HCT116 (cell line): Measurements from ENCODE around the gene CCDC73. TPM values are rescaled to one million over a fixed set of nuclear protein-coding genes. Genes with fewer than 3 reads are reported as not detected.

ENCODE experiments used
- ATAC-seq: fragments of 200-7000 bp; cut with Tn5 transposase; 2 replicates; pipeline ENCODE4 v1.9.1; 2020; ENCODE audit warnings: mild to moderate bottlenecking, moderate library complexity
- BruUV-seq: library from RNA; stranded (reverse); fragments of 400-500 nt; replicated peaks from 2 replicates; lab custom pipeline; 2021; lab: Mats Ljungman, UMichigan
- CTCF ChIA-PET: fragments of 300-600 bp; sonication (Branson Sonifier 250); formaldehyde crosslinking; loops from one replicate; lab custom pipeline; 2021; ENCODE audit warnings: antibody characterized with exemption; lab: Charles Lee
- POLR2A ChIA-PET: fragments of 300-600, 350-600 bp; sonication (Branson Sonifier 250); formaldehyde crosslinking; loops from one replicate; lab custom pipeline; 2021; ENCODE audit warnings: antibody characterized with exemption; lab: Charles Lee
- RAD21 ChIA-PET, 2 experiments: fragments of 300-600 bp; sonication (Branson Sonifier 250); formaldehyde crosslinking; loops; one replicate each; lab custom pipeline; 2023; ENCODE audit warnings: low total read pairs in 2 of 2; ENCODE audit not compliant: uncharacterized antibody in 2 of 2, unreplicated experiment in 2 of 2, low non-redundant PET in 1 of 2; lab: Charles Lee
- DNase-seq: peaks from one replicate; pipeline ENCODE4 v3.0.0-alpha.2; 2010; ENCODE audit warnings: low read depth, low spot score
- H2AFZ ChIP-seq: fragments of 200-600 bp; shearing (Covaris generic), sonication (generic); 2 replicates; pipeline ENCODE4 v1.6.1; 2017; ENCODE audit warnings: low read depth, mixed run types, mixed read lengths, antibody characterized with exemption, low read length; ENCODE audit not compliant: poor library complexity, severe bottlenecking
- H3K27ac ChIP-seq: 2 replicates; pipeline ENCODE4 v1.5.1; 2012; ENCODE audit warnings: low read depth, low read length
- H3K27me3 ChIP-seq: fragments of 200-600 bp; sonication (generic); 2 replicates; pipeline ENCODE4 v1.6.1; 2016; ENCODE audit warnings: mixed run types, low read length, mixed read lengths; ENCODE audit not compliant: insufficient read depth
- H3K36me3 ChIP-seq, 2 experiments: fragments of 200-500 bp in 1 of 2; fragments of 200-600 bp in 1 of 2; sonication (Bioruptor generic) in 1 of 2; sonication (generic) in 1 of 2; 2 replicates each; pipeline versions ENCODE4 v1.5.1 to v1.6.1; 2014 to 2016; ENCODE audit warnings: low read length in 2 of 2, inconsistent platforms in 1 of 2, mixed read lengths in 1 of 2, mixed run types in 1 of 2; ENCODE audit not compliant: insufficient read depth in 2 of 2, control insufficient read depth in 1 of 2
- H3K4me1 ChIP-seq, 2 experiments: fragments of 200-600 bp in 1 of 2; sonication (generic) in 1 of 2; 2 replicates each; pipeline versions ENCODE4 v1.5.1 to v1.6.1; 2012 to 2017; ENCODE audit warnings: low read length in 2 of 2, inconsistent platforms in 1 of 2, mild to moderate bottlenecking in 1 of 2, mixed read lengths in 1 of 2, mixed run types in 1 of 2, moderate library complexity in 1 of 2; ENCODE audit not compliant: insufficient read depth in 2 of 2, control insufficient read depth in 1 of 2
- H3K4me2 ChIP-seq: fragments of 200-600 bp; sonication (generic); 2 replicates; pipeline ENCODE4 v1.6.1; 2017; ENCODE audit warnings: mixed run types, low read length, mixed read lengths
- H3K4me3 ChIP-seq, 2 experiments: fragments of 200-600 bp in 1 of 2; sonication (generic) in 1 of 2; replicated peaks in 1 of 2; 2 replicates each; pipeline ENCODE4 v1.5.1; 2011 to 2016; ENCODE audit warnings: low read length in 2 of 2, control low read depth in 1 of 2, low read depth in 1 of 2, mild to moderate bottlenecking in 1 of 2, mixed read lengths in 1 of 2, mixed run types in 1 of 2
- H3K79me2 ChIP-seq: fragments of 200-600 bp; sonication (generic); 2 replicates; pipeline ENCODE4 v1.6.1; 2017; ENCODE audit warnings: mild to moderate bottlenecking, mixed run types, low read length, moderate library complexity, mixed read lengths; ENCODE audit not compliant: insufficient read depth
- H3K9ac ChIP-seq: fragments of 200-600 bp; sonication (generic); 2 replicates; pipeline ENCODE4 v1.6.1; 2016; ENCODE audit warnings: low read length, mixed read lengths
- H3K9me2 ChIP-seq: fragments of 200-600 bp; sonication (generic), shearing (Covaris generic); 2 replicates; pipeline ENCODE4 v1.6.1; 2017; ENCODE audit warnings: mixed run types, mild to moderate bottlenecking, moderate library complexity; ENCODE audit not compliant: insufficient read depth
- H3K9me3 ChIP-seq, 2 experiments: fragments of 200-500 bp in 1 of 2; fragments of 200-600 bp in 1 of 2; sonication (Bioruptor generic) in 1 of 2; sonication (generic) in 1 of 2; 2 replicates each; pipeline ENCODE4 v1.6.1; 2014 to 2017; ENCODE audit warnings: low read length in 2 of 2, mixed read lengths in 2 of 2, inconsistent platforms in 1 of 2, low read depth in 1 of 2, mild to moderate bottlenecking in 1 of 2, mixed run types in 1 of 2, moderate library complexity in 1 of 2; ENCODE audit not compliant: control insufficient read depth in 1 of 2, insufficient read depth in 1 of 2
- H4K20me1 ChIP-seq: fragments of 200-600 bp; sonication (generic), shearing (Covaris generic); 2 replicates; pipeline ENCODE4 v1.6.1; 2017; ENCODE audit warnings: mixed run types, mild to moderate bottlenecking, moderate library complexity; ENCODE audit not compliant: insufficient read depth
- ELF1 ChIP-seq: IDR thresholded peaks from 2 replicates; pipeline ENCODE4 v1.6.1; 2012; ENCODE audit warnings: low read depth, borderline replicate concordance
- EZH2 ChIP-seq: fragments of 200-600 bp; sonication (generic); IDR thresholded peaks from 2 replicates; pipeline ENCODE4 v1.6.1; 2017; ENCODE audit warnings: antibody characterized with exemption, mixed run types
- EZH2phosphoT487 ChIP-seq: fragments of 200-600 bp; IDR thresholded peaks from 2 replicates; pipeline ENCODE4 v1.6.1; 2018; ENCODE audit warnings: antibody characterized with exemption, borderline replicate concordance
- FOSL1 ChIP-seq: IDR thresholded peaks from 2 replicates; pipeline ENCODE4 v1.6.1; 2012; ENCODE audit warnings: low read depth
- SIN3A ChIP-seq: IDR thresholded peaks from 2 replicates; pipeline ENCODE4 v1.6.1; 2012; ENCODE audit warnings: low read depth
- SP1 ChIP-seq: IDR thresholded peaks from 2 replicates; pipeline ENCODE4 v1.6.1; 2012; ENCODE audit warnings: low read depth
- SRF ChIP-seq: IDR thresholded peaks from 2 replicates; pipeline ENCODE4 v1.6.1; 2012; ENCODE audit warnings: low read depth
- TCF7L2 ChIP-seq: IDR thresholded peaks from 2 replicates; pipeline ENCODE4 v1.7.0; 2011; ENCODE audit warnings: borderline replicate concordance, inconsistent platforms; ENCODE audit not compliant: insufficient read depth, insufficient read length; ENCODE audit errors: extremely low read depth
- YY1 ChIP-seq: IDR thresholded peaks from 2 replicates; pipeline ENCODE4 v1.6.1; 2011; ENCODE audit warnings: low read length, low read depth, moderate library complexity, mild to moderate bottlenecking; ENCODE audit not compliant: insufficient replicate concordance; ENCODE audit errors: extremely low read depth
- intact Hi-C: fragments of 100-400 bp; cut with micrococcal nuclease; formaldehyde crosslinking; loops from 2 replicates; pipeline ENCODE4 v1.10.0; 2022
- total RNA-seq: library from RNA; stranded (reverse); gene quantifications from one replicate; pipeline ENCODE4 v1.2.1, GENCODE V29; 2021; ENCODE audit not compliant: unreplicated experiment
- TF ChIP-seq, protein P1 (sequence below): IDR thresholded peaks from 2 replicates; pipeline ENCODE4 v1.6.1; 2011; ENCODE audit warnings: mild to moderate bottlenecking, low read length, moderate library complexity; ENCODE audit not compliant: insufficient replicate concordance; ENCODE audit errors: extremely low read depth
- TF ChIP-seq, protein P2 (sequence below): IDR thresholded peaks from 2 replicates; pipeline ENCODE4 v1.6.1; 2012

CCDC73 gene
- total RNA-seq, 1 experiment from 2014 or later = not detected

DNA sequence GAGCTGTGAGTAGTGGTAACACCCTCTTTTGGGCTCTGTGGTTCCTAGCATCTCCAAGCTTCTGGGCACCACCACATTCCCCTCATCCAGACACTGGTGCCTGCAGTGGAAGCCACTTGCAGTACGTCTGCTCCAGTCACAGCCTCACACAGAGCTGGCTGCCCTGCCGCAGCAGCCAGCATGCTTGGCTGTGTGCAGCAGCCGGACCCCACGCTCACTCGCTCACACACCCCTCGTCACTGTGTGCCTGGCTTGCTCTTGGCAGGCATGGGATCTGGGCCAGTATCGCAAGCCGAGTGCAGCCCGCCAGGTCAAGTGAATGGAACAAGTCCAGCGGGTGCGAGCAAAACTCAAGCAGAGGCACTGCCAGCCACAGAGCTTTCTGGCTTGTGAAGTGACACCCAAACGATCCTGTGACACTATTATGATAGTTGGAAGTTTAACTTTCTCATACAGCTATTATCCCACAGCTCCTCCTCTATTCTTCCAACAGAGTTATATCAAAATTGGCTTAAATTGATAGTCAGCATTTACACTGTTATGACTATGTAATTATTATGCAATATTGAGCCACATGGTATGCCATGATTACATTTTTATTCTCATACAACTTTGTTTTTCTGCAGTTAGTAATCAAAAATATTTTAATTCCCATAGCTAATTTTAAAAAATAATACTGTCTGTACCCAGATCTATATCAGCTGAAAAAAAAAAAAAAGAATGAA, 89.0 kb downstream of the CCDC73 start:
- Histone ChIP-seq H4K20me1 (no peaks in the 10 kb centered on the region), H3K4me3 (no peak overlapping the region), H3K9me2 (no peaks in the 10 kb centered on the region), H3K36me3 (no peaks in the 10 kb centered on the region), H3K4me1 (peaks cover 11 to 23% of the 10 kb centered on the region in 2 experiments), H3K79me2 (no peaks in the 10 kb centered on the region), H2AFZ (no peak overlapping the region), H3K9ac (no peak overlapping the region), H3K9me3 (peaks cover 4 to 13% of the 10 kb centered on the region in 2 experiments; a peak in 2 of 4 replicates), H3K27me3 (no peaks in the 10 kb centered on the region), H3K27ac (no peak overlapping the region), H3K4me2 (no peak overlapping the region)
- TF ChIP-seq SP1 (no peak), TCF7L2 (no peak), SIN3A (no peak), SRF (no peak), ELF1 (no peak), FOSL1 (no peak), EZH2phosphoT487 (no peak), YY1 (no peak), EZH2 (no peak)
- TF ChIP-seq, protein P1, sequence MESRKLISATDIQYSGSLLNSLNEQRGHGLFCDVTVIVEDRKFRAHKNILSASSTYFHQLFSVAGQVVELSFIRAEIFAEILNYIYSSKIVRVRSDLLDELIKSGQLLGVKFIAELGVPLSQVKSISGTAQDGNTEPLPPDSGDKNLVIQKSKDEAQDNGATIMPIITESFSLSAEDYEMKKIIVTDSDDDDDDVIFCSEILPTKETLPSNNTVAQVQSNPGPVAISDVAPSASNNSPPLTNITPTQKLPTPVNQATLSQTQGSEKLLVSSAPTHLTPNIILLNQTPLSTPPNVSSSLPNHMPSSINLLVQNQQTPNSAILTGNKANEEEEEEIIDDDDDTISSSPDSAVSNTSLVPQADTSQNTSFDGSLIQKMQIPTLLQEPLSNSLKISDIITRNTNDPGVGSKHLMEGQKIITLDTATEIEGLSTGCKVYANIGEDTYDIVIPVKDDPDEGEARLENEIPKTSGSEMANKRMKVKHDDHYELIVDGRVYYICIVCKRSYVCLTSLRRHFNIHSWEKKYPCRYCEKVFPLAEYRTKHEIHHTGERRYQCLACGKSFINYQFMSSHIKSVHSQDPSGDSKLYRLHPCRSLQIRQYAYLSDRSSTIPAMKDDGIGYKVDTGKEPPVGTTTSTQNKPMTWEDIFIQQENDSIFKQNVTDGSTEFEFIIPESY = no peak
- TF ChIP-seq, protein P2, sequence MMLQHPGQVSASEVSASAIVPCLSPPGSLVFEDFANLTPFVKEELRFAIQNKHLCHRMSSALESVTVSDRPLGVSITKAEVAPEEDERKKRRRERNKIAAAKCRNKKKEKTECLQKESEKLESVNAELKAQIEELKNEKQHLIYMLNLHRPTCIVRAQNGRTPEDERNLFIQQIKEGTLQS = no peak
- ATAC-seq = no peak
- POLR2A ChIA-PET = interaction anchor here (1.0 kb wide), 2 partner anchors 8 to 63 kb away, joined by 3 to 6 read pairs; no protein-coding TSS in a partner anchor
- intact Hi-C loops = no loop called here
- CTCF ChIA-PET = interaction anchor here (1.3 to 1.6 kb wide), 2 partner anchors 382 to 393 kb away, joined by 3 to 6 read pairs; no protein-coding TSS in a partner anchor
- no TSS peak for BruUV-seq
- RAD21 ChIA-PET = no interaction called here
- DNase-seq = no peak
